LoVo (cell line): ENCODE measurements around the gene MTMR12.
A peak's percentile ranks its signal among the peaks of the same experiment; 100 is the strongest.
"Not testable (repeated sequence)": the region's sequence is repeated elsewhere in the genome, so short reads cannot be mapped to it uniquely, and the experiment has no call there.

Experiments used
- DNase-seq: peaks from one replicate; pipeline ENCODE4 v3.0.0-alpha.2; 2016; ENCODE audit warnings: low spot score

The MTMR12 gene

DNA sequence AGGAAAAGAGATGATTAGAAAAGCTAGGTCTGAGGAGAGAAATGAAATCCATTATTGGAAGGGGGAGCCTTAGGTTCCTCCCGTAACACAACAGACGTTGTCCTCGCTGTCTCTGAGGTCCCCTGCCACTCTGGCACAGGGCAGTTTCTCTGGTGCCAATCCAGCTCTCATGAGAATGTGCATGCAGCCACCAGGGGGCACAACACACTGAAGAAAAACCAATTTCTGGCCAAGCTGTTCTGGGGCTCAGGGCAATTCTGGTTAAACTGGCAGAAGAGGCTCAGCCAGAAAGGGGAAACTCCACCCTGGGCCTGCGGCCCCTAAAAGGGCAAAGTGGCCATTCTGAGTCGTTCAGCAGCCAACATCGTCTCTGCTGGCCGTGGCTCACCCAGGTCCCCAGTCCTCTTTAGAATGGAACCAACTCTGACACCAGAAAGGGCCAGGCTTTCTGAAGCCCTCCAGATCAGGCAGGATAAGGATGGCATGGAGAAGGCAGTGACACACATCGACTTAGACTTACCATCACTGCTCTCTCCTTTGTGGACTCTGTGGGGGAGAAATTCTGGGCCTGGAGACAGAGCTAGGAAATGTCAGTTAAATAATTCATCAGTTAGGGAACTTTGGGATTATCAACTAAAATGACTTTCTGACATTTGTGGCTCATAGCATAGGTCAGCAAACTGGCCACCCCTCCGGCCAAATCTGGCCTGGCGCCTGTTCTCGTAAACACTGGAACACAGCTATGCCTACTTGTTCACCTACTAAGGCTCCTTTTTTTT, 80.1 kb downstream of the MTMR12 start:
- DNase-seq, result peak; percentile 41

DNA sequence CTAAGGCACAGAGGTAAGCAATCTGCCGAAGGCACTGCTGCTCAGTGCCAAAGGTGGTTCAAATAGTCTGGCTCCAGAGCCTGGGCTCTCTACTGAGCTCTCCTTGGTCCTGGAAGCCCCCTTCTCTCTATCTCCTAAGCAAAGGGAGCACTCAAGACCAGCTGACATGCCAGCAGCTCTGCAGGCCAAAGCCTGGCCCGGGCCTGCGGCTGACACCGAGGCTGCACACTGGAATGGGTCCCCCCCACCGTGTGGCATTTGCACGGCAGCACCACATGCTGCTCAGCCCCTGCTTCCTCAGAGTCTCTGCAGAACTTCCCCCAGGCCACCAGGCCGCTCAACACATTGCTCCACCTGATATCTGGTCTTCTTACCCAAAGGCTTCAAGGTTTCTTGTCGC, 80.8 kb downstream of the MTMR12 start:
- no peak for DNase-seq

DNA sequence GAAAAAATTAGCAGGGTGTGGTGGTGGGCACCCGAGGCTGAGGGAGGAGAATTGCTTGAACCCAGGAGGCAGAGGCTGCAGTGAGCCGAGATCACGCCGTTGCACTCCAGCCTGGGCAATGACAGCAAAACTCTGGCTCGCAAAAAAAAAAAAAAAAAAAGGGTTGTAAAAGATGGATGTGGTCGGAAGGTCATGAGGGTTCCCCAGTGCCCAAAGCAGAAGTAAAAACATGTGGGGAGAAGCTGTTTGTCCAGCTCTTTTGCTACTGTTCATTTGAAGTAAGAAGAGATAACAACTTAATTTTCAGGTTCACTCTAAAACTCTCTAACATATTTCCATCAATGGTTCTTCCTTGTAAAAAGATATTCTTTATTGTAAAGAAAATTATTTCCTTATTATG, 81.5 kb downstream of the MTMR12 start:
- DNase-seq, result no peak

DNA sequence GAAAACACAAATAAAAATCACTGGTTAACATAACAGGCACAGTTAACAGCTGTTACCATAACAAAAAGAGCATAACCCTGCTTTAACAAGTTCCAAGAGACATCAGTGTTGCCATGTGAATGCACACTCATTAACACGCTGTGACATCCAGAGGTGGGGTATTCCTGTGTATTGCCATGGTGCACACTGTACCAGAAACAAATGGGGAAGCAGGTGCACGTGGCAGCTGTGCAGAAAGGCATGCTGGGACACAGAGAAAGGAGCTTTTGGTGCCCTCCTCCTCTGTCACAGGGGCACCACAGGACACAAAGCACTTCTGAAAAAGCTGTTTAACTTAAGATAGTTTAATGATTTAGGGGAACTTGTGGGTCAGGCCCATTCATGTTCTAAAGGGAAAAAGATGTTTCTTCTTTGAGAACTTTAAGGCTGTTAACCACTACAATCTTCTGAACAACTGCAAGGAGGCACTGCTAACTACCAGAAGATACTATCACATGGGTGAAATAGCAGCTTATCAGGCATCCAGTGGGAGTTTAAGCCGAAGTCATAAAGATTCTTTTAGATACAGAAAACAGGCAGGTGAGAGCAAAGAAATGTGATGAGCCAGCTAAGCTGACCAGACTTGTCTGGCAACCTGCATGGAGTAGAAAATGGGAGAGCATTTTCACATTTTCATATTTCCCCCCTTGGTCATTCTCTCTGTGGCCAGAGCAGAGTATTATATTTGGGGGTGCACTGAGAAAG, 82.2 kb downstream of the MTMR12 start:
- no peak for DNase-seq

DNA sequence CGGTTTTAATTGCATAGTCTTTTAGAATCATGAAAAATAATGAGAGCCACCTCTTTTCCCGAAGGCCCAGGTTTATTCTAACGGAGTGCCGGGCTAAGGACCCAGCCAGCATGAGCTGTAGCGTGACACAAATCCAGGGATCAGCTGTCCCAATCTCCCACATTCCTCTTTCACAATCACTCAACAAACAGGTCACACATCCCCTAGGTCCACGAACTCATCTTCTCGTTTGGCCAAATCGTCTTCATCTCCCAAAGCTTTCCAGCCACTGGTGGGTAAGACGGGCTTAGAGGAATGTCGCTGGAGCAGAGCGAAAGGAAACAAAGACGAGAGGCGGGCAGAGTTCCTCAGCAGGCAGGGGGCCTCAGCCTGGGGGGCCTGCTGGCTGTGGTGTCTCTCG, 83.2 kb downstream of the MTMR12 start:
- no peak for DNase-seq

DNA sequence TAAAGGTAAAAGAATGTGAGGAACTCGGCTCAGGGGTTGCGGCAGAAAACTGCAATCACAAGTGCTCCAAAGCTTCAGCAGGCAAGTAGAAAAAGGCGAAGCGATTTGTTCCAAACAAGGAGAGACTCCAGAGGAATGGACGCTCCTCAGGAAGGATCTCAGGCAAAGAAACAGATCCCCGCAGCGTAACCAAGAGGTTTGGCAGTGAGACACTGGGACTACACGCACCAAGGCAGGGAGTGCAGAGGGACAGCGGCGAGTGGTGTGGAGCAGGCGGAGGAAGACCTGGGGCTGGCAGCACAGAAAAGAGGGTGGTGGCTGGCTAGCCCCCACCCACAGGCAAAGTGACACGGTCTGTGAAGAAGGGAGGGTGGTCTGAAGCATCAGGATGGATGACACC, 83.9 kb downstream of the MTMR12 start:
- no peak for DNase-seq

DNA sequence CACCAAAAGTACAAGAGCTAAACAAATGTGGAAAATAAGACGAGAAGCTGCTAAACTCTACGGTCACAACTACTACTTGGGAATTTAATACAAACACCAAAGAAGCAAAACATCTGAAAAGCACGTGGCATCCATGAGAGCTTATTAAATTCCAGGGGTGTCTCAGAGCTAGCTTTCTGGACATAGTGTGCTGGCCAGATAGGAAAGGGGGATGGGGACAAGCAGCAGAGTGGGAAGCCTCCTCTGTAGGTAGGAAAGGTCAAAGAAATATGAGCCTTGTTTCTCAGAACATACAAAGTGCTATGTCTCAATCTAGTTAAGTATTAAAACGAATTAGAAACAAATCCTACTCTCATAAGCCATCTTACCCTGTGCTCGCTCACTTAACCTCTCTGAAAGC, 87.3 kb downstream of the MTMR12 start:
- no peak for DNase-seq

DNA sequence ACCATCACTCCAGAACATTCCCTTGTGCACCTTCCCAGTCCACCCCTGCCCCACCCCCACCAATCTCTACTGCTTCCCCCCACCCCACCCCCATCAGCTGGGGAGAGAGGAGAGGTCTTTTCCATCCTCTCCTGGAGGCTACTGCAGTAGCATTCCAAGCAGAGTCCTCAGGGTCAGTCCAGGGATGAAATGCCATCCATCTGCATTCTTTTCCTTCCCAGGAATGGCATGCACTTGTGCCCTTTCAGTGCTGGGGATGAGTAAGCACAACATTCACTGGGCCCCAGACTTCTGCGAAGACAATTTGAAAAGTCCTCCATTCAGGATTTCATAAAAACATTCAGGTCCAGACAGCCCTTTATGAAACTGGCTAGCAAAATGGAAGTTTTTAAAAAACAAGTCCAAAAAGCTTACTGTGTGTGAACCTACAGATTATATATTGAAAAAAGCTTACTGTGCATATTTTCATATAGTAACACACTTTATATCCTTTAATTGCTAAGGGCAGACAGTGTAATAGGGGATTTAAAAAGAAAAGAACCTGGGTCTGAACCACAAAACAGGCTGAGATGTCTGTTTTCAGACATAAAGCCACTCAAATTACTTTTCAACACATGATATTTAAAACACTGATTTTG, 88.6 kb downstream of the MTMR12 start:
- DNase-seq, result peak; percentile 18

DNA sequence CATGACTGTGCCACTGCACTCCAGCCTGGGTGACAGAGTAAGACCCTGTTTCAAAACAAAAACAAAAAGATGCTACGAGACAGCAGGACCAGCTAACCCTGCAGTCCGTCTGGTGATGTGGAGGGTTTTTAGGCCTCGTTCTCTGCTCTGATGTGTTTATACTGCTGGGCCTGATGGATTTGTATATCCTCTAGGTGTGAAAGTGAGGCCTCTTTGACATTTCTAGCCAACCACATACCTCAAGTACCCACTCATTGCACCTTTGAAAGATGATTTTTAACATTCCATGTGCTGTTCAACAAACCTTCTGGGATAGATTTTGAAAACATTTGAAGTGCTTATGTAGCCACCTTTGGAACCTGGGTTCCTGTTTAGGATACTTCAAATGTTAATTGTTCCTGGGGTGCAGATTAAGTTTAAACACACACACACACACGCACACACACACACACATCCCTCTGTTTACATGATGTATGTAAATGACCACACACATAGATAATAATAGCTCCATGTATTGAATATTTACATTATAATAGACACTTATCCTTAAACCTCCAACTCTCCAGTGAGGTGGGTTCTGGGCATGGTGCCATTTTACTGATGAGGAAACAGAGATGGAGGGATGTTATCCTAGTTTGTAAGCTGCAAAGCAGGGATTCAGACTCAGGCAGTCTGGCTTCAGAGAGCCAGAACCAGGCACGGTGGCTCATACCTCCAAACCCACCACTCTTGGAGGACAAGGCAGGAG, 89.8 kb downstream of the MTMR12 start:
- DNase-seq, result no peak

DNA sequence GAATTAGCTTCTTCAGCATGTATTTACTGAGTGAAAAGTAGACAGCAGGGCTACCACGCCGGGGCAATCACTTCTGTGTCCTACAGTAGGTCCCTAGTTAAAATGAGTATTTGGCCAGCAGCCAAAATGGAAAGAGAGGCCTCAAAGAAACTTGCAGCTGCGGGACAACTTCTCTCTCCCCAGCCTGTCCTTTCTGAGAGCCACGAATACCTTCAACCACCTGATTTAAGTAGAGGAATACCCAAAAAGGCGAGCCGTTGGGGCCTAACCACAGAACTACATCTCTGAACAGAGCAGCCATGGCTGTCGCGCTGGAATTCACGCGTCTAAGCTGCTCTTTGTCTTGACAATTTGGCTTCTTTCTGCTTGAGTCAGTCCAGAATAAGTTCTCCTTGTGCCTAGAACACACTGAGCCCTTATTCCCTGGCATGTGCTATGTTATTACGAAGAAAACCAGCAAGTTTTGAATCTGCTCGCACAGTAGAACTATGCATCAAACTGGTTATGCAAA, 94.8 kb downstream of the MTMR12 start:
- no peak for DNase-seq

DNA sequence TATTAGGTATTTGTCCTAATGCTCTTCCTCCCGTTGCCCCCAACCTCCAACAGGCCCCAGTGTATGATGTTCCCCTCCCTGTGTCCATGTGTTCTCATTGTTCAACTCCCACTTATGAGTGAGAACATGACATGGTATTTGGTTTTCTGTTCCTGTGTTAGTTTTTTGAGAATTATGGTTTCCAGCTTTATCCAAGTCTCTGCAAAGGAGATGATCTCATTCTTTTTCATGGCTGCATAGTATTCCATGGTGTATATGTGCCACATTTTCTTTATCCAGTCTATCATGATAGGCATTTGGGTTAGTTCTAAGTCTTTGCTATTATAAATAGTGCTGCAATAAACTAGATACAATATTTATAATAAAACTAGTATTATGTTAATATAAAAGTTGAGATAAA, 98.4 kb downstream of the MTMR12 start:
- not testable (repeated sequence) for DNase-seq

DNA sequence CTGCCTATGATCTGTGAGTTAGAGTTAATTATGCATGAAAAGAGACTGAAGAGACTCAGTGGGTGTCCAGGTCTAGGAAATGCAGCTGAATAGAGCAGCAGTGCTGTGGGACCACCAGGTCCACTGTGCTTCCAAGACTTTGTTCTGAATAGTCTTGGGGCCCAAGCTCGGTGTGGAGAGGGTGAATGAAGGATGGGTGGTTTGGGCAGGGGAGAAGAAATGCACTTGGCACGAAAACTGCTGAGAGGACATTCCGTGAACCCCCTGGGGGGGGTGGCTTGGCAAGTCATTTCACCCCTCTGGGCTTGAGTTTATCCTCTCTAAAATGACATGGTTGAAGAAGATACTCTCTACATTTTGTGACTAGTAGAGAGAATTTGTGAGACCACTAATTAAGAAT, 102.6 kb downstream of the MTMR12 start:
- no peak for DNase-seq

DNA sequence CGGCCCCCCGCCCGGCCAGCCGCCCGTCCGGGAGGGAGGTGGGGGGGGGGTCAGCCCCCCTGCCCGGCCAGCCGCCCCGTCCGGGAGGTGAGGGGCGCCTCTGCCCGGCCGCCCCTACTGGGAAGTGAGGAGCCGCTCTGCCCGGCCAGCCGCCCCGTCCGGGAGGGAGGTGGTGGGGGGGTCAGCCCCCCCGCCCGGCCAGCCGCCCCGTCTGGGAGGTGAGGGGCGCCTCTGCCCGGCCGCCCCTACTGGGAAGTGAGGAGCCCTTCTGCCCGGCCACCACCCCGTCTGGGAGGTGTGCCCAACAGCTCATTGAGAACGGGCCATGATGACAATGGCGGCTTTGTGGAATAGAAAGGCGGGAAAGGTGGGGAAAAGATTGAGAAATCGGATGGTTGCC, 103.9 kb downstream of the MTMR12 start:
- DNase-seq, result not testable (repeated sequence)

DNA sequence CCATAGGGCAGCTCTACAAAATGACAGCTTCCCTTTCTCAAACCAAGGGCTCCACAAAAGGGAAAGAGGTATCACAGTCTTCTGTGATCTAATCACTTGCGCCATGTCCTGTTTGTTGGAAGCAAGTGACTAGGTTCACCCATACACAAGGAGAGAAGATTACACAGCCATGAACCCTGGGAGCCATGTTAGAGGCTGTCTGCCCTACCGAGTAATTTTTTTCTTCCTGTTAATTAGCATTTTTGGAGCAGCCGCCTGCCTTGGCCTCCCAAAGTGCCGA, 105.4 kb downstream of the MTMR12 start:
- DNase-seq, result no peak

DNA sequence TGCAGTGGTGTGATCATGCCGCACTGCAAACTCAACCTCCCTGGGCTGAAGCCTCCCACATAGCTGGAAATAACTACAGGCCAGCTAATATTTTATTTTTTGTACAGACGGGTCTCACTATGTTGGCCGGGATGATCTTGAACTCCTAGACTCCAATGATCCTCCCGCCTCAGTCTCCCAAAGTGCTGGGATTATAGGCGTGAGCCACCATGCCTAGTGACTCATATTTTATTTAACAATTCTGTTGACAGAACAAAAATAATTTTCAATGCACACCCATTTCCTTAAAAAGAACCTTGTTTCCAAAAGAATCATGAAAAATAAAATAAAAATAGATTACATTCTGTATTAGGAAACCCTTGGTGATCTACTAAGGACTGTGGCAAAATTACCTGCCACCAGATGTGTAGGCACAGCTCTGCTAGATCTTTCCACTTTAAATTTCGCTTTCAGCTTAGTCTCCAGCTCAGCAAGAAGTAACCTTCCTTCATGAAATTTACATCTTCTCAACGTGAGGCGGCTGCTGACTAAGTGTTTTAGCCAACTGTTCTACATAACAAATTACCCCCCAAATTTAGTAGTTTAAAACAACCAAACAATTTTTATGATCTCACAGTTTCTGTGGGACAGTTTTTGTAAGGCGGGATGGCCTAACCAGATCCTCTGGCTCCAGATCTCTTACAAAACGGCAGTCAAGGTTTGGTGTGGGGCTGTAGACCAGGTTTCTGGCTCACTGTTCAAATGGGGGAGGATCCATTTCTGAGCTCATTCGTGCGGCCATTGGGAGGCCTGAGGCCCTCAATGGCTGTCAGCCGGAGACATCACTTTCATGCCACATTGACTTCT, 106.0 kb downstream of the MTMR12 start:
- no peak for DNase-seq

DNA sequence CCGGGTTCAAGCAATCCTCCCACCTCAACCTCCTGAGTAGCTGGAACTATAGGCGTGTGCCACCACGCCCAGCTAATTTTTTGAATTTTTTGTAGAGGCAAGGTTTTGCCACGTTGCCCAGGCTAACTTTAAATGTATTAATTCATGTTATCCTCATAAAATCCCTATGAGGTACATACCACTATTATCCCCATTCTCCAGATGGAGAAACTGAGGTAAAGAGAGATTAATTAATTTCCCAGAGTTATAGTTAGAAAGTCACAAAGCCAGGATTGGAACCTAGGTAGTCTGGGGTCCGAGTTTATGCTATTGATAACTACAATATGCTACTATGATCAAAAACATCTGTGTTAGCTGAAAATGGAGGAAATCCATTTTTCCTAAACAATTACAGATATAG, 106.7 kb downstream of the MTMR12 start:
- no peak for DNase-seq

DNA sequence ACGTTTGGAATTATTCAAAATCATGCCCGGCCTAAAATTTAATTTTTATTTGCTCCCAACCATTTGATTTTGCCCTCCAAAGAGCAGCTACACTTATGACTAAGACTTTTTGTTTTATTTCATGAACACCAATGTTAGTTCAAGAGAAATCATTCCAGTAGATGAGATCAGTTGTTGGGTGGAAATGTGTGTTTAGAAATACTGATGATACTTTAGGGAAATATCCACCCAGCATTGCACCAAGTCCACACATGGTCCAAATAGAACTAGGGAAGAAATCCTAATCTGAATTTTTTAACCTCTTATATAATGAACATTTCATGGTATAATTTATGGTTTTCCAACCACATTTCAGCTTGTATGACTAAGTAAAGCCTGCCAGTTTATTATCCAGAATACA, 110.3 kb downstream of the MTMR12 start:
- no peak for DNase-seq

DNA sequence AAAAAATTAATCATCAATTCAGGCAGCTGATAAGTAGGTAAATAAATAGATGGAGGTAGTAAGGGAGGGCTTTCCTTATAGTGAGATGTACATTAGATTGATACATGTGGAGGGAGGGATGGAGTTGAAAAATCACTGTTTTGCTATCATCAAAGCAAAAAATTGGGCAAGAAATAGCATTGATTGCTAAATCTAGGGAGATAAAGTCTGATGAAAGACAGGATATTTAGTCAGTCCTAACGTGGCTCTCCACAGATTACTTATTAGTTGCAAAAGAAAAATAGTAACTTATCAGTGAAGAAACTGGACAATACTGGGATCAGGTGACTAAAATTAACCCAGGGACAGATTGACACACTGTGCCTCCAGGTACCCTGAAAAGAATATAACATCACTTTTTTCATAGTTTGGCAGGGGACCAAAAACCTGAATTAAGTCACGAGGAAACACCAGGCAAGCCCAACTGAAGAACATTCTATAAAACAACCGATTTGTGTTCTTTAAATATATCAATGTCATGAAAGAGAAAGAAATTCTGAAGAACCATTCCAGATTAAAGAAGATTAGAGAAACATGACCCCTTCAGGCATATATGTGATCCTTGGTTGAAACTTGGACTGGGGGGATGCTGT, 111.5 kb downstream of the MTMR12 start:
- DNase-seq, result no peak

DNA sequence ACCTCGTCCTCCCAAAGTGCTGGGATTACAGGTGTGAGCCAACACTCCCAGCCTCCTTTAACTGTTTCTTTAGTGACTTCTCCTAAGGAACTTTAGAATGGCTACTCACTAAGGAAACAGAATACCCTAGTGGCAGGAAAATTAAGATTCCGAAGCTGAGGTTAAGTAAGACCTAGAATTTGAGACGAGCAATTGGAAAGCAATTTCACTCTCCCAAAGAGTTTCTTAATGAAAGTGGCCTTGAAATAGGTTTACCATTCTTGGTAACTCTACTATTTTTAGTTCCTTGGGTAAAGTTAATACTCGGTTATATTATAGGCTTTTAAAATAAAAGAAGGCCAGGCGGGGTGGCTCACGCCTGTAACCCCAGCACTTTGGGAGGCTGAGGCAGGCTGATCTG, 115.7 kb downstream of the MTMR12 start:
- DNase-seq, result no peak

DNA sequence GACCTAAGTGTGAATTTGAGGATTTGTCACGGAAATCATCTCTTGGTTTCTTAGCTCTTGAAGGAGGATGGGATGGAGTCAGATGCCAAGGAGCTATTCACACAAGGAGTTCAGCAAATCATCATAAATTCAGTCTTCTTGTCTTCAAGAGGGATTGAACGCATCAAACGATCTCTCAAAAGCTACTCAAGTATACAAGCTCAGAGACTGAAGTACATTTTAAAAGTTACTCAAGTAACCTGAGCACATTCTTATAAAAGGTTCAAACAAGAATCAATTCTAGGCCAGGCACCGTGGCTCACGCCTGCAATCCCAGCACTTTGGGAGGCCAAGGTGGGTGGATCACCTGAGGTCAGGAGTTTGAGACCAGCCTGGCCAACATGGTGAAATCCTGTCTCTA, 117.5 kb downstream of the MTMR12 start:
- DNase-seq, result no peak

DNA sequence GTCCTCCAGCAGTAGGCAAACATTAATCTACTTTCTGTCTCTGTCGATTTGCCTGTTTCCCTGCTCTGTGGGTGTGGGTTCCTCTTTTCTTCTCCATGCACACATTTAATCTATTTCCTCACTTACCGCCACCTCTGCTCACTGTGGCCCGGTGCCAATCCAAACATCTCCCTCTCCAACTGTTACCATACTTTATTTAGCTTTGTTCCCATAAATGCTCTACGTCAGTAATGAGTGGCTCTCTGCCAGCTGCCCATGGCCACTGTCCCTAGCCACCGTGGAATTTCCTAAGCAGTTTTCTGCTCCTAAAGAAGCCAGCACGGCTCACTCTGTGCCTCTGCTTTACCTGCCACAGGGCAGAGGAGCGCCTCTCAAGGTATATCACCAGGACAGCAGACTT, 119.1 kb downstream of the MTMR12 start:
- DNase-seq, result peak; percentile 94
